Upper lobe of left lung (tissue), 6 donors: ENCODE measurements around the gene PGPEP1. TPM values are rescaled to one million over a fixed set of nuclear protein-coding genes. Genes with fewer than 3 reads are reported as not detected.

Experiments used
- ATAC-seq, 2 donors: fragments of 200-7000 bp; cut with Tn5 transposase; one replicate each; pipeline ENCODE4 v1.9.1; 2022; ENCODE audit warnings: mild to moderate bottlenecking in 2 of 2, moderate library complexity in 2 of 2; ENCODE audit not compliant: low FRiP score in 2 of 2
- DNase-seq, 2 donors: peaks; one replicate each; pipeline ENCODE4 v3.0.0-alpha.2; 2019 to 2020
- H3K27ac ChIP-seq, 4 donors: fragments of 200-600 bp; sonication (generic); one replicate each; pipeline ENCODE4 v1.5.1; 2016 to 2019
- H3K27me3 ChIP-seq, 4 donors: fragments of 200-600 bp; sonication (generic); one replicate each; pipeline ENCODE4 v1.5.1; 2017 to 2019
- H3K36me3 ChIP-seq, 4 donors: fragments of 200-600 bp; sonication (generic); one replicate each; pipeline ENCODE4 v1.5.1; 2016 to 2019
- H3K4me1 ChIP-seq, 4 donors: fragments of 200-600 bp; sonication (generic); one replicate each; pipeline ENCODE4 v1.5.1; 2018 to 2019
- H3K4me3 ChIP-seq, 4 donors: fragments of 200-600 bp; sonication (generic); one replicate each; pipeline ENCODE4 v1.5.1; 2017 to 2019; ENCODE audit warnings: mild to moderate bottlenecking in 2 of 4, moderate library complexity in 1 of 4
- H3K9me3 ChIP-seq, 4 donors: fragments of 200-600 bp; sonication (generic); one replicate each; pipeline ENCODE4 v1.5.1; 2018 to 2019
- EP300 ChIP-seq, 4 donors: sonication (generic); formaldehyde crosslinking; IDR thresholded peaks; one replicate each; pipeline ENCODE4 v1.5.1; 2017; ENCODE audit warnings: antibody characterized with exemption in 4 of 4, control low read depth in 2 of 4
- POLR2A ChIP-seq, 4 donors: fragments of 450-650 bp; IDR thresholded peaks; one replicate each; pipeline ENCODE4 v1.5.1; 2016 to 2017; ENCODE audit warnings: antibody characterized with exemption in 4 of 4, mild to moderate bottlenecking in 2 of 4
- POLR2AphosphoS5 ChIP-seq, 2 donors: sonication (generic); formaldehyde crosslinking; IDR thresholded peaks; one replicate each; pipeline ENCODE4 v1.5.1; 2017; ENCODE audit warnings: antibody characterized with exemption in 2 of 2
- WGBS, 2 donors: methylation state at CpG; one replicate each; pipeline ENCODE4 v1.1.5; 2017 to 2018; 5-methylcytosine and 5-hydroxymethylcytosine counted together
- total RNA-seq, 6 donors: library from RNA; depleted of rRNA in 4 of 6; stranded (reverse); fragments of >200 nt in 4 of 6; gene quantifications; one replicate each; pipeline versions ENCODE4 v1.1.0 to v1.2.1, GENCODE V29; 2016 to 2021
- TF ChIP-seq, protein P1 (sequence below), 6 experiments: fragments of 450-650 bp in 4 of 6; fragments of 200-600 bp in 2 of 6; sonication (generic) in 2 of 6; IDR thresholded peaks; one replicate each; pipeline ENCODE4 v1.5.1; 2016 to 2019; ENCODE audit warnings: antibody characterized with exemption in 6 of 6
- donor health status: DM: no; HTN: no; CAD: no; lungs with moderate emphysema.
- donor health status: DM: no; HTN: yes; CAD: no; lungs with severe emphysema.

PGPEP1 gene
- total RNA-seq, 6 donors from 2014 or later: 15.5 to 42.8 (median 28.1) TPM

DNA sequence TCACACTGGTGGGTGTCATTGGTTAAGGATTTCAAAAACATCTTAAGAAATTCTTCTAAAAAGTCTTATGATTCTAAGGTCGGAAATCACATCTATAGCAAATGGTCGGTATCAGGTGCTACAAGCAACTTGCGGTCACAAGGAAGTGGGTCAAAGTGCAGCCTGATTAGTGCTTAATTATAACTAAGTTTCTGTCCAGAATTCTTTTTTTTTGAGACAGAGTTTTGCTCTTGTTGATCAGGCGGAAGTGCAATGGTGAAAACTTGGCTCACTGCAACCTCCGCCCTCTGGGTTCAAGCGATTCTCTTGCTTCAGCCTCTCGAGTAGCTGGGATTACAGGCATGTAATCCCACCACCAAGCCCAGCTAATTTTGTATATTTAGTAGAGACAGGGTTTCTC is 44.4 kb downstream of the PGPEP1 start:
- DNase-seq (no peak), ATAC-seq (no peak)
- peak overlapping the region in 1 of 4 donors; percentile 73 for H3K27ac ChIP-seq
- peaks cover 29 to 61% (median 50%) of the 10 kb centered on the region in 4 donors for H3K4me1 ChIP-seq
- no peaks in the 10 kb centered on the region for H3K36me3 ChIP-seq
- H3K27me3 ChIP-seq: no peaks in the 10 kb centered on the region
- 57 to 69% methylated on average over 7 of the region's 7 CpGs for WGBS, 2 donors
- no peaks in the 10 kb centered on the region for H3K9me3 ChIP-seq
- TF ChIP-seq POLR2A (IDR thresholded peaks at IDR 0.05) (no peak), EP300 (IDR thresholded peaks at IDR 0.05) (no peak), POLR2AphosphoS5 (IDR thresholded peaks at IDR 0.05) (no peak)
- TF ChIP-seq, protein P1, sequence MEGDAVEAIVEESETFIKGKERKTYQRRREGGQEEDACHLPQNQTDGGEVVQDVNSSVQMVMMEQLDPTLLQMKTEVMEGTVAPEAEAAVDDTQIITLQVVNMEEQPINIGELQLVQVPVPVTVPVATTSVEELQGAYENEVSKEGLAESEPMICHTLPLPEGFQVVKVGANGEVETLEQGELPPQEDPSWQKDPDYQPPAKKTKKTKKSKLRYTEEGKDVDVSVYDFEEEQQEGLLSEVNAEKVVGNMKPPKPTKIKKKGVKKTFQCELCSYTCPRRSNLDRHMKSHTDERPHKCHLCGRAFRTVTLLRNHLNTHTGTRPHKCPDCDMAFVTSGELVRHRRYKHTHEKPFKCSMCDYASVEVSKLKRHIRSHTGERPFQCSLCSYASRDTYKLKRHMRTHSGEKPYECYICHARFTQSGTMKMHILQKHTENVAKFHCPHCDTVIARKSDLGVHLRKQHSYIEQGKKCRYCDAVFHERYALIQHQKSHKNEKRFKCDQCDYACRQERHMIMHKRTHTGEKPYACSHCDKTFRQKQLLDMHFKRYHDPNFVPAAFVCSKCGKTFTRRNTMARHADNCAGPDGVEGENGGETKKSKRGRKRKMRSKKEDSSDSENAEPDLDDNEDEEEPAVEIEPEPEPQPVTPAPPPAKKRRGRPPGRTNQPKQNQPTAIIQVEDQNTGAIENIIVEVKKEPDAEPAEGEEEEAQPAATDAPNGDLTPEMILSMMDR (IDR thresholded peaks at IDR 0.05): no peak
- H3K4me3 ChIP-seq: no peak overlapping the region

GRCh38 chr19:18385359-18385674 is 44.9 kb downstream of the PGPEP1 start:
- Histone ChIP-seq H3K9me3 (no peaks in the 10 kb centered on the region), H3K4me1 (peaks cover 24 to 55% (median 44%) of the 10 kb centered on the region in 4 donors), H3K27ac (peak overlapping the region in 3 of 4 donors; percentile 11 to 73 (median 54)), H3K4me3 (no peak overlapping the region), H3K36me3 (no peaks in the 10 kb centered on the region), H3K27me3 (no peaks in the 10 kb centered on the region)
- ATAC-seq: no peak
- WGBS, 2 donors: 83 to 90% methylated on average over 3 of the region's 3 CpGs
- no peak for TF ChIP-seq EP300 (IDR thresholded peaks at IDR 0.05)
- TF ChIP-seq, protein P1 (IDR thresholded peaks at IDR 0.05): no peak
- TF ChIP-seq POLR2AphosphoS5 (IDR thresholded peaks at IDR 0.05): no peak
- TF ChIP-seq POLR2A (IDR thresholded peaks at IDR 0.05): no peak
- DNase-seq: no peak

DNA sequence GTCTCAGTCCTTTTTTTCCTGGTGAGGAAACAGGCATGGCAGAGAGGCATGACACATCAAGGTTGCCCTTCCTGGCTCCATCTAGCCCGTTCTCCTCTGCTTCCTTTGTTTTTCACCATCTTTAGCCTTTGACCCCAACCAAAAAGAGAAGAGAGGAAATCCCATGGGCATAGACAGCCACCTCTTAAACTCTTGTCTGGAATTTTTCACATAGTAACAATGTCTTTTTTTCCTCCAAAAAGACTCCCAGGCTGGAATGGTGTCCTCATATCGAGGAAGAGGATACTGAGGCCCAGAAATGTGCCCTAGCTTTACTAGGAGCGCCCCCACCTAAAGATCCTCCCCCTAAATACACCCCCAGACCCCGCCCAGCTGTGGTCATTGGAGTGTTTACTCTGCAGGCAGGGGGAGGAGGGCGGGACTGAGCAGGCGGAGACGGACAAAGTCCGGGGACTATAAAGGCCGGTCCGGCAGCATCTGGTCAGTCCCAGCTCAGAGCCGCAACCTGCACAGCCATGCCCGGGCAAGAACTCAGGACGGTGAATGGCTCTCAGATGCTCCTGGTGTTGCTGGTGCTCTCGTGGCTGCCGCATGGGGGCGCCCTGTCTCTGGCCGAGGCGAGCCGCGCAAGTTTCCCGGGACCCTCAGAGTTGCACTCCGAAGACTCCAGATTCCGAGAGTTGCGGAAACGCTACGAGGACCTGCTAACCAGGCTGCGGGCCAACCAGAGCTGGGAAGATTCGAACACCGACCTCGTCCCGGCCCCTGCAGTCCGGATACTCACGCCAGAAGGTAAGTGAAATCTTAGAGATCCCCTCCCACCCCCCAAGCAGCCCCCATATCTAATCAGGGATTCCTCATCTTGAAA is 45.5 kb downstream of the PGPEP1 start, which contains the start of gene GDF15:
Gene GDF15 (plus strand): TSS at position 484 of the 868 bp plus-strand sequence. CDS start 32 bp downstream, at position 516.
- peak in 1 of 4 donors; percentile 5 for TF ChIP-seq EP300 (IDR thresholded peaks at IDR 0.05)
- TF ChIP-seq POLR2AphosphoS5 (IDR thresholded peaks at IDR 0.05): peak; percentile 47 to 91
- TF ChIP-seq POLR2A (IDR thresholded peaks at IDR 0.05): peak in 3 of 4 donors; percentile 40 to 89 (median 48)
- TF ChIP-seq, protein P1 (IDR thresholded peaks at IDR 0.05): peak; percentile 51 to 74 (median 62)
- H3K4me3 ChIP-seq: peak within 1 kb of the TSS; percentile 24 to 52 (median 42)
- peak; percentile 86 to 88 for ATAC-seq

GRCh38 chr19:18386543-18387271 is 46.3 kb downstream of the PGPEP1 start:
- Histone ChIP-seq H3K4me3 (peak overlapping the region; percentile 24 to 52 (median 42)), H3K9me3 (no peaks in the 10 kb centered on the region), H3K36me3 (no peaks in the 10 kb centered on the region), H3K27ac (peak overlapping the region; percentile 11 to 73 (median 49)), H3K4me1 (peaks cover 15 to 50% (median 36%) of the 10 kb centered on the region in 4 donors), H3K27me3 (no peaks in the 10 kb centered on the region)
- TF ChIP-seq POLR2AphosphoS5 (IDR thresholded peaks at IDR 0.05) (no peak), EP300 (IDR thresholded peaks at IDR 0.05) (no peak), POLR2A (IDR thresholded peaks at IDR 0.05) (no peak)
- TF ChIP-seq, protein P1 (IDR thresholded peaks at IDR 0.05): no peak
- no peak for ATAC-seq
- DNase-seq: peak; percentile 54 to 81
- 64 to 70% methylated on average over 7 to 14 of the region's 14 CpGs for WGBS, 2 donors

More for the DNA sequence above, 45.5 kb downstream of the PGPEP1 start, which contains the start of gene GDF15:
- peak; percentile 90 to 92 for DNase-seq
- no peaks in the 10 kb centered on the region for H3K27me3 ChIP-seq
- peaks cover 18 to 50% (median 38%) of the 10 kb centered on the region in 4 donors for H3K4me1 ChIP-seq
- 41% methylated on average over 22 to 26 of the region's 33 CpGs for WGBS, 2 donors
- H3K9me3 ChIP-seq: no peaks in the 10 kb centered on the region
- H3K36me3 ChIP-seq: no peaks in the 10 kb centered on the region
- peak within 1 kb of the TSS; percentile 11 to 73 (median 49) for H3K27ac ChIP-seq
